ENCODE measurements around the gene DNAJA2.
"Not testable (repeated sequence)": the region's sequence is repeated elsewhere in the genome, so short reads cannot be mapped to it uniquely, and the experiment has no call there.

Gene DNAJA2

GRCh38 chr16:47000066-47000465 lies 26.6 kb upstream of the DNAJA2 start:
- H3K27ac ChIP-seq (ENCODE audit: low read length); H3K27me3 ChIP-seq (ENCODE audit: low read depth, low read length); H3K4me1 ChIP-seq (ENCODE audit: control insufficient read depth in 1 of 2, insufficient read depth in 2 of 2, low read length in 2 of 2); H3K9me3 ChIP-seq (ENCODE audit: control insufficient read depth in 1 of 2, low read length in 2 of 2); H3K36me3 ChIP-seq (ENCODE audit: control insufficient read depth in 1 of 2, insufficient read depth in 2 of 2, low read length in 2 of 2); H3K4me3 ChIP-seq (ENCODE audit: low read depth in 1 of 2, low read length in 2 of 2): not testable (repeated sequence)

- Histone ChIP-seq H3K36me3 (ENCODE audit: control insufficient read depth in 1 of 2, insufficient read depth in 2 of 2, low read length in 2 of 2) (no peaks in the 10 kb centered on the region), H3K4me3 (ENCODE audit: low read depth in 1 of 2, low read length in 2 of 2) (no peak overlapping the region), H3K27me3 (ENCODE audit: low read depth, low read length) (no peaks in the 10 kb centered on the region), H3K4me1 (ENCODE audit: control insufficient read depth in 1 of 2, insufficient read depth in 2 of 2, low read length in 2 of 2) (no peaks in the 10 kb centered on the region), H3K9me3 (ENCODE audit: control insufficient read depth in 1 of 2, low read length in 2 of 2) (no peaks in the 10 kb centered on the region), H3K27ac (ENCODE audit: low read length) (no peak overlapping the region)
Observed at GRCh38 chr16:46997844-46998243, 24.4 kb upstream of the DNAJA2 start.

- no peaks in the 10 kb centered on the region for H3K4me1 ChIP-seq (ENCODE audit: control insufficient read depth in 1 of 2, insufficient read depth in 2 of 2, low read length in 2 of 2)
- H3K9me3 ChIP-seq (ENCODE audit: control insufficient read depth in 1 of 2, low read length in 2 of 2), result no peaks in the 10 kb centered on the region
- H3K27ac ChIP-seq (ENCODE audit: low read length), result no peak overlapping the region
- no peak overlapping the region for H3K4me3 ChIP-seq (ENCODE audit: low read depth in 1 of 2, low read length in 2 of 2)
- H3K27me3 ChIP-seq (ENCODE audit: low read depth, low read length), result no peaks in the 10 kb centered on the region
- H3K36me3 ChIP-seq (ENCODE audit: control insufficient read depth in 1 of 2, insufficient read depth in 2 of 2, low read length in 2 of 2), result no peaks in the 10 kb centered on the region
Observed at GRCh38 chr16:46996952-46997458, 23.5 kb upstream of the DNAJA2 start.

GRCh38 chr16:46996391-46996790 lies 22.9 kb upstream of the DNAJA2 start:
- Histone ChIP-seq H3K9me3 (ENCODE audit: control insufficient read depth in 1 of 2, low read length in 2 of 2) (no peaks in the 10 kb centered on the region), H3K36me3 (ENCODE audit: control insufficient read depth in 1 of 2, insufficient read depth in 2 of 2, low read length in 2 of 2) (no peaks in the 10 kb centered on the region), H3K27me3 (ENCODE audit: low read depth, low read length) (no peaks in the 10 kb centered on the region), H3K4me1 (ENCODE audit: control insufficient read depth in 1 of 2, insufficient read depth in 2 of 2, low read length in 2 of 2) (no peaks in the 10 kb centered on the region), H3K27ac (ENCODE audit: low read length) (no peak overlapping the region), H3K4me3 (ENCODE audit: low read depth in 1 of 2, low read length in 2 of 2) (no peak overlapping the region)

GRCh38 chr16:46991729-46992704 lies 18.5 kb upstream of the DNAJA2 start:
- no peaks in the 10 kb centered on the region for H3K36me3 ChIP-seq (ENCODE audit: control insufficient read depth in 1 of 2, insufficient read depth in 2 of 2, low read length in 2 of 2)
- no peaks in the 10 kb centered on the region for H3K27me3 ChIP-seq (ENCODE audit: low read depth, low read length)
- no peak overlapping the region for H3K27ac ChIP-seq (ENCODE audit: low read length)

GRCh38 chr16:46986896-46987295 lies 13.4 kb upstream of the DNAJA2 start:
- H3K4me3 ChIP-seq (ENCODE audit: low read depth in 1 of 2, low read length in 2 of 2), result no peak overlapping the region
- no peaks in the 10 kb centered on the region for H3K9me3 ChIP-seq (ENCODE audit: control insufficient read depth in 1 of 2, low read length in 2 of 2)
- H3K4me1 ChIP-seq (ENCODE audit: control insufficient read depth in 1 of 2, insufficient read depth in 2 of 2, low read length in 2 of 2), result no peaks in the 10 kb centered on the region
- no peaks in the 10 kb centered on the region for H3K36me3 ChIP-seq (ENCODE audit: control insufficient read depth in 1 of 2, insufficient read depth in 2 of 2, low read length in 2 of 2)
- H3K27me3 ChIP-seq (ENCODE audit: low read depth, low read length), result no peaks in the 10 kb centered on the region
- H3K27ac ChIP-seq (ENCODE audit: low read length), result no peak overlapping the region

More at GRCh38 chr16:46991729-46992704, 18.5 kb upstream of the DNAJA2 start:
- Histone ChIP-seq H3K9me3 (ENCODE audit: control insufficient read depth in 1 of 2, low read length in 2 of 2) (no peaks in the 10 kb centered on the region), H3K4me1 (ENCODE audit: control insufficient read depth in 1 of 2, insufficient read depth in 2 of 2, low read length in 2 of 2) (no peaks in the 10 kb centered on the region), H3K4me3 (ENCODE audit: low read depth in 1 of 2, low read length in 2 of 2) (no peak overlapping the region)

GRCh38 chr16:46986438-46986837 lies 13.0 kb upstream of the DNAJA2 start:
- Histone ChIP-seq H3K27me3 (ENCODE audit: low read depth, low read length) (no peaks in the 10 kb centered on the region), H3K4me3 (ENCODE audit: low read depth in 1 of 2, low read length in 2 of 2) (no peak overlapping the region), H3K9me3 (ENCODE audit: control insufficient read depth in 1 of 2, low read length in 2 of 2) (no peaks in the 10 kb centered on the region), H3K36me3 (ENCODE audit: control insufficient read depth in 1 of 2, insufficient read depth in 2 of 2, low read length in 2 of 2) (no peaks in the 10 kb centered on the region), H3K4me1 (ENCODE audit: control insufficient read depth in 1 of 2, insufficient read depth in 2 of 2, low read length in 2 of 2) (no peaks in the 10 kb centered on the region), H3K27ac (ENCODE audit: low read length) (no peak overlapping the region)

- Histone ChIP-seq H3K9me3 (ENCODE audit: control insufficient read depth in 1 of 2, low read length in 2 of 2) (no peaks in the 10 kb centered on the region), H3K4me1 (ENCODE audit: control insufficient read depth in 1 of 2, insufficient read depth in 2 of 2, low read length in 2 of 2) (no peaks in the 10 kb centered on the region), H3K36me3 (ENCODE audit: control insufficient read depth in 1 of 2, insufficient read depth in 2 of 2, low read length in 2 of 2) (no peaks in the 10 kb centered on the region), H3K27ac (ENCODE audit: low read length) (no peak overlapping the region), H3K4me3 (ENCODE audit: low read depth in 1 of 2, low read length in 2 of 2) (no peak overlapping the region), H3K27me3 (ENCODE audit: low read depth, low read length) (no peaks in the 10 kb centered on the region)
Observed at GRCh38 chr16:46982335-46982734, 8.9 kb upstream of the DNAJA2 start.

- Histone ChIP-seq H3K4me3 (ENCODE audit: low read depth in 1 of 2, low read length in 2 of 2) (no peak overlapping the region), H3K27me3 (ENCODE audit: low read depth, low read length) (no peaks in the 10 kb centered on the region), H3K4me1 (ENCODE audit: control insufficient read depth in 1 of 2, insufficient read depth in 2 of 2, low read length in 2 of 2) (no peaks in the 10 kb centered on the region), H3K27ac (ENCODE audit: low read length) (no peak overlapping the region), H3K36me3 (ENCODE audit: control insufficient read depth in 1 of 2, insufficient read depth in 2 of 2, low read length in 2 of 2) (no peaks in the 10 kb centered on the region), H3K9me3 (ENCODE audit: control insufficient read depth in 1 of 2, low read length in 2 of 2) (no peaks in the 10 kb centered on the region)
Observed at GRCh38 chr16:46980926-46981325, 7.5 kb upstream of the DNAJA2 start.

GRCh38 chr16:46976550-46976949 lies 3.1 kb upstream of the DNAJA2 start:
- Histone ChIP-seq H3K4me3 (ENCODE audit: low read depth in 1 of 2, low read length in 2 of 2) (no peak overlapping the region), H3K27ac (ENCODE audit: low read length) (no peak overlapping the region), H3K36me3 (ENCODE audit: control insufficient read depth in 1 of 2, insufficient read depth in 2 of 2, low read length in 2 of 2) (no peaks in the 10 kb centered on the region), H3K27me3 (ENCODE audit: low read depth, low read length) (no peaks in the 10 kb centered on the region), H3K9me3 (ENCODE audit: control insufficient read depth in 1 of 2, low read length in 2 of 2) (no peaks in the 10 kb centered on the region), H3K4me1 (ENCODE audit: control insufficient read depth in 1 of 2, insufficient read depth in 2 of 2, low read length in 2 of 2) (peaks cover 0 to 12% of the 10 kb centered on the region in 2 donors)

GRCh38 chr16:46975908-46976470 lies 2.5 kb upstream of the DNAJA2 start:
- Histone ChIP-seq H3K36me3 (ENCODE audit: control insufficient read depth in 1 of 2, insufficient read depth in 2 of 2, low read length in 2 of 2) (peaks cover 0 to 3% of the 10 kb centered on the region in 2 donors), H3K4me3 (ENCODE audit: low read depth in 1 of 2, low read length in 2 of 2) (no peak overlapping the region), H3K4me1 (ENCODE audit: control insufficient read depth in 1 of 2, insufficient read depth in 2 of 2, low read length in 2 of 2) (peaks cover 0 to 16% of the 10 kb centered on the region in 2 donors), H3K9me3 (ENCODE audit: control insufficient read depth in 1 of 2, low read length in 2 of 2) (no peaks in the 10 kb centered on the region), H3K27ac (ENCODE audit: low read length) (no peak overlapping the region), H3K27me3 (ENCODE audit: low read depth, low read length) (no peaks in the 10 kb centered on the region)

Data from muscle layer of duodenum (tissue), 2 donors.